Panc1 (cell line): ENCODE measurements around the gene SLC39A7. TPM values are rescaled to one million over a fixed set of nuclear protein-coding genes. Genes with fewer than 3 reads are reported as not detected.

Source experiments
- ATAC-seq: fragments of 200-7000 bp; cut with Tn5 transposase; 2 replicates; pipeline ENCODE4 v1.9.1; 2020; ENCODE audit warnings: mild to moderate bottlenecking, moderate library complexity
- BruUV-seq: library from RNA; stranded (reverse); fragments of 400-500 nt; replicated peaks from 2 replicates; lab custom pipeline; 2021; lab: Mats Ljungman, UMichigan
- CTCF ChIA-PET: fragments of 300-600 bp; sonication (Branson Sonifier 250); formaldehyde crosslinking; loops from one replicate; lab custom pipeline; 2022; ENCODE audit warnings: antibody characterized with exemption; lab: Charles Lee
- POLR2A ChIA-PET: fragments of 300-600 bp; sonication (Branson Sonifier 250); formaldehyde crosslinking; loops from one replicate; lab custom pipeline; 2022; ENCODE audit warnings: antibody characterized with exemption; lab: Charles Lee
- DNase-seq: peaks from one replicate; pipeline ENCODE4 v3.0.0-alpha.2; 2010; ENCODE audit warnings: low read depth, low spot score
- H3K27ac ChIP-seq: 2 replicates; pipeline ENCODE4 v1.5.1; 2011; ENCODE audit warnings: mild to moderate bottlenecking, low read length, inconsistent platforms
- H3K27me3 ChIP-seq: fragments of 200-500 bp; sonication (Bioruptor generic); 2 replicates; pipeline ENCODE4 v1.6.0; 2014; ENCODE audit warnings: low read length, inconsistent platforms; ENCODE audit not compliant: control insufficient read depth, insufficient read depth
- H3K36me3 ChIP-seq: fragments of 200-500 bp; sonication (Bioruptor generic); 2 replicates; pipeline ENCODE4 v1.5.1; 2014; ENCODE audit warnings: inconsistent platforms, mild to moderate bottlenecking, low read length, moderate library complexity; ENCODE audit not compliant: control insufficient read depth, insufficient read depth
- H3K4me1 ChIP-seq: 2 replicates; pipeline ENCODE4 v1.5.1; 2011; ENCODE audit warnings: inconsistent platforms, mild to moderate bottlenecking, low read length, moderate library complexity; ENCODE audit not compliant: control insufficient read depth, insufficient read depth
- H3K4me3 ChIP-seq, 2 experiments: 2 replicates each; pipeline ENCODE4 v1.5.1; 2011 to 2012; ENCODE audit warnings: low read depth in 2 of 2, low read length in 2 of 2, mild to moderate bottlenecking in 2 of 2, inconsistent platforms in 1 of 2, moderate library complexity in 1 of 2
- H3K9me3 ChIP-seq: fragments of 200-500 bp; sonication (Bioruptor generic); 2 replicates; pipeline ENCODE4 v1.5.1; 2014; ENCODE audit warnings: low read depth, mild to moderate bottlenecking, inconsistent platforms, low read length, moderate library complexity; ENCODE audit not compliant: control insufficient read depth, insufficient read depth
- POLR2AphosphoS5 ChIP-seq: IDR thresholded peaks from 2 replicates; pipeline ENCODE4 v1.6.1; 2012; ENCODE audit warnings: mild to moderate bottlenecking, low read depth, low read length, moderate library complexity
- REST ChIP-seq, 2 experiments: IDR thresholded peaks; 2 replicates each; pipeline ENCODE4 v1.6.1; 2011 to 2012; ENCODE audit warnings: low read depth in 2 of 2, control low read depth in 1 of 2, low read length in 1 of 2, mild to moderate bottlenecking in 1 of 2, moderate library complexity in 1 of 2; ENCODE audit not compliant: insufficient read depth in 1 of 2
- SIN3A ChIP-seq: IDR thresholded peaks from 2 replicates; pipeline ENCODE4 v1.6.1; 2012; ENCODE audit warnings: low read depth, mild to moderate bottlenecking, low read length, moderate library complexity, borderline replicate concordance; ENCODE audit not compliant: insufficient read depth
- TCF7L2 ChIP-seq: IDR thresholded peaks from 2 replicates; pipeline ENCODE4 v1.6.1; 2011; ENCODE audit warnings: mild to moderate bottlenecking, low read depth, low read length, inconsistent platforms
- in situ Hi-C: cut with HindIII; loops from 2 replicates; pipeline ENCODE4 v1.10.0; 2016; ENCODE audit warnings: low sequenced_read_pairs, low pct_unique_long_range_greater_than_20kb
- intact Hi-C: fragments of 100-400 bp; cut with micrococcal nuclease; formaldehyde crosslinking; loops from one replicate; pipeline ENCODE4 v1.10.0; 2022; ENCODE audit not compliant: unreplicated experiment
- total RNA-seq: library from RNA; stranded (reverse); gene quantifications from one replicate; pipeline ENCODE4 v1.2.1, GENCODE V29; 2021; ENCODE audit not compliant: unreplicated experiment
- TF ChIP-seq, protein P1 (sequence below): fragments of 450-650 bp; IDR thresholded peaks from 2 replicates; pipeline ENCODE4 v1.5.1; 2017; ENCODE audit warnings: mild to moderate bottlenecking

SLC39A7 gene
- total RNA-seq, 1 experiment from 2014 or later = 135 TPM

DNA sequence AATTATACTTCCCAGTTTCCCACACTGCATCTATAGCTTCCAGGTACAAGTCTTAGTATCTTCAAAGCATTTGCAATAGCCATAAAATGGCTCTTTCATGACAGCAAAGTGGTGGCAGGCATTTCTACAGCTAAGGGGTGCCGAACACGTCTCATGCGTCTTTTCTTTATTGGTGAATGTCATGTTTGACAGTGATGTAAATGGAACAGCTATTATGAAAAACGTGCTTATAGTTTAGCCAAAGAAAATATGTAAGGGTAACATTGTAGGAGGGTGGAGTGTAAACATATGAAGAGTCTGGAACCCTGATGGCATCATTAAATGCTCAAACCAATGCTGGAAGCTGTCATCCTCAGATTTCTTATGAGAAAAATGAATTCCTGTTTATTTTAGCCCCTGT lies 46.3 kb upstream of the SLC39A7 start:
- DNase-seq (no peak), ATAC-seq (no peak)
- TF ChIP-seq TCF7L2 (no peak), POLR2AphosphoS5 (no peak), SIN3A (no peak), REST (IDR thresholded peaks at IDR 0.05; ENCODE audit: insufficient read depth in 1 of 2, low read depth in 2 of 2, low read length in 1 of 2) (no peak)
- TF ChIP-seq, protein P1, sequence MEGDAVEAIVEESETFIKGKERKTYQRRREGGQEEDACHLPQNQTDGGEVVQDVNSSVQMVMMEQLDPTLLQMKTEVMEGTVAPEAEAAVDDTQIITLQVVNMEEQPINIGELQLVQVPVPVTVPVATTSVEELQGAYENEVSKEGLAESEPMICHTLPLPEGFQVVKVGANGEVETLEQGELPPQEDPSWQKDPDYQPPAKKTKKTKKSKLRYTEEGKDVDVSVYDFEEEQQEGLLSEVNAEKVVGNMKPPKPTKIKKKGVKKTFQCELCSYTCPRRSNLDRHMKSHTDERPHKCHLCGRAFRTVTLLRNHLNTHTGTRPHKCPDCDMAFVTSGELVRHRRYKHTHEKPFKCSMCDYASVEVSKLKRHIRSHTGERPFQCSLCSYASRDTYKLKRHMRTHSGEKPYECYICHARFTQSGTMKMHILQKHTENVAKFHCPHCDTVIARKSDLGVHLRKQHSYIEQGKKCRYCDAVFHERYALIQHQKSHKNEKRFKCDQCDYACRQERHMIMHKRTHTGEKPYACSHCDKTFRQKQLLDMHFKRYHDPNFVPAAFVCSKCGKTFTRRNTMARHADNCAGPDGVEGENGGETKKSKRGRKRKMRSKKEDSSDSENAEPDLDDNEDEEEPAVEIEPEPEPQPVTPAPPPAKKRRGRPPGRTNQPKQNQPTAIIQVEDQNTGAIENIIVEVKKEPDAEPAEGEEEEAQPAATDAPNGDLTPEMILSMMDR = no peak
- in situ Hi-C loops = no loop called here
- Histone ChIP-seq H3K36me3 (no peaks in the 10 kb centered on the region), H3K9me3 (no peaks in the 10 kb centered on the region), H3K4me3 (no peak overlapping the region), H3K27ac (no peak overlapping the region), H3K4me1 (no peaks in the 10 kb centered on the region), H3K27me3 (peaks cover 3% of the 10 kb centered on the region; the same call in 1 of the 2 replicates)
- POLR2A ChIA-PET = no interaction called here
- intact Hi-C loops = no loop called here
- CTCF ChIA-PET = no interaction called here
- BruUV-seq = no TSS peak

DNA sequence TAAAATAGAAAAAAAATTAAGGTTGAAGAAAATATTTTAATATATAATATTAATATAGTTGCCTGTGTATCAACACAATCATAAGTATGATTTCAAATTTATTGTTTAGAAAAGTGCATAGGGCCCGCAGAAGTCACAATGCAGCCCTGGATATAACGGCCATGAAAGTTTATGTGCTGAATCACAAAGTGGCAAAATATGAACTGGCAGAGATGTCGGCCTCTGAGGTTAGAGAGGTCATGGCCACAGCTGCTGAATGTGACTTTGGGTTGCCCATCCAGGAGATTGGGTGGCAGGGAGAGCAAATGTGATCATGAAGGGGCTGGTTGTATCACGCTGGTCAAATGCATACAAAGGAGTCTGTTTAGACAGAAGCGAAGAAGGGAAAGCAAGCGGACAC lies 44.1 kb upstream of the SLC39A7 start:
- Histone ChIP-seq H3K27ac (no peak overlapping the region), H3K36me3 (no peaks in the 10 kb centered on the region), H3K9me3 (no peaks in the 10 kb centered on the region), H3K27me3 (no peaks in the 10 kb centered on the region), H3K4me1 (peaks cover 5% of the 10 kb centered on the region), H3K4me3 (no peak overlapping the region)
- ATAC-seq = no peak
- TF ChIP-seq, protein P1 = no peak
- TF ChIP-seq SIN3A (no peak), POLR2AphosphoS5 (no peak), TCF7L2 (no peak), REST (IDR thresholded peaks at IDR 0.05; ENCODE audit: insufficient read depth in 1 of 2, low read depth in 2 of 2, low read length in 1 of 2) (no peak)
- intact Hi-C loops = no loop called here
- POLR2A ChIA-PET = no interaction called here
- in situ Hi-C loops = no loop called here
- no TSS peak for BruUV-seq
- no peak for DNase-seq
- CTCF ChIA-PET = no interaction called here
